ENCODE data around the gene ZSWIM4.

Gene ZSWIM4

DNA sequence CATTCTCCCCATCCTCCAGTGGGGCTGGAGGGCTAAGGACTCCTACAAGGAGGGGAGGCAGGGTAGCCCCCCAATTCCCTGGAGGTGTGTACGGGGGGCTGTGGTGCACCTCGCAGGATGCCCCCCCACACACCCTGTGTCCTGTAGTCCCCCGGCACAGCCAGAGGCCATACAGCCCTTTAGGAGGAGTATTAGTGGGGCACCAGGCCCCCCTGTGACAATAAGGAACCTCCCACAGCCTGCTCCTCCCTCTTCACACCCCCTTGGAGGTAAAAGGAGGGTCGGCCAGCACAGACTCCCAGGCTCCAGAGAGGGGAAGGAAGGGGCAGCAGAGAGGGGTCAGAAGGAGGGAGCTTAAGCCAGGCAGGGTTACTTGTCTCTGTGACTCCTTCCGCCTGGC is 81.6 kb downstream of the ZSWIM4 start, which contains the start of gene NANOS3:
Gene NANOS3 (plus strand): TSS at position 301 of the 400 bp plus-strand sequence. CDS start 115 bp downstream, outside the sequence.
- DNase-seq: no peak

DNA sequence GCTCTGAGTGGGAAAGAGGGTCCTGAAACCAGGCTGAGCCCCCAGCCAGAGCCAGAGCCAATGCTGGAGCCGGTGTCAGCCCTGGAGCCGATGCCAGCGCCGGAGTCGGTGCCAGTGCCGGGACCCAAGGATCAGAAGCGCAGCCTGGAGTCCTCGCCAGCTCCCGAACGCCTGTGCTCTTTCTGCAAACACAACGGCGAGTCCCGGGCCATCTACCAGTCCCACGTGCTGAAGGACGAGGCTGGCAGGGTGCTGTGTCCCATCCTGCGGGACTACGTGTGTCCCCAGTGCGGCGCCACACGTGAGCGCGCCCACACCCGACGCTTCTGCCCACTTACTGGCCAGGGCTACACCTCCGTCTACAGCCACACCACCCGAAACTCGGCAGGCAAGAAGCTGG is 82.1 kb downstream of the ZSWIM4 start:
- DNase-seq: no peak

DNA sequence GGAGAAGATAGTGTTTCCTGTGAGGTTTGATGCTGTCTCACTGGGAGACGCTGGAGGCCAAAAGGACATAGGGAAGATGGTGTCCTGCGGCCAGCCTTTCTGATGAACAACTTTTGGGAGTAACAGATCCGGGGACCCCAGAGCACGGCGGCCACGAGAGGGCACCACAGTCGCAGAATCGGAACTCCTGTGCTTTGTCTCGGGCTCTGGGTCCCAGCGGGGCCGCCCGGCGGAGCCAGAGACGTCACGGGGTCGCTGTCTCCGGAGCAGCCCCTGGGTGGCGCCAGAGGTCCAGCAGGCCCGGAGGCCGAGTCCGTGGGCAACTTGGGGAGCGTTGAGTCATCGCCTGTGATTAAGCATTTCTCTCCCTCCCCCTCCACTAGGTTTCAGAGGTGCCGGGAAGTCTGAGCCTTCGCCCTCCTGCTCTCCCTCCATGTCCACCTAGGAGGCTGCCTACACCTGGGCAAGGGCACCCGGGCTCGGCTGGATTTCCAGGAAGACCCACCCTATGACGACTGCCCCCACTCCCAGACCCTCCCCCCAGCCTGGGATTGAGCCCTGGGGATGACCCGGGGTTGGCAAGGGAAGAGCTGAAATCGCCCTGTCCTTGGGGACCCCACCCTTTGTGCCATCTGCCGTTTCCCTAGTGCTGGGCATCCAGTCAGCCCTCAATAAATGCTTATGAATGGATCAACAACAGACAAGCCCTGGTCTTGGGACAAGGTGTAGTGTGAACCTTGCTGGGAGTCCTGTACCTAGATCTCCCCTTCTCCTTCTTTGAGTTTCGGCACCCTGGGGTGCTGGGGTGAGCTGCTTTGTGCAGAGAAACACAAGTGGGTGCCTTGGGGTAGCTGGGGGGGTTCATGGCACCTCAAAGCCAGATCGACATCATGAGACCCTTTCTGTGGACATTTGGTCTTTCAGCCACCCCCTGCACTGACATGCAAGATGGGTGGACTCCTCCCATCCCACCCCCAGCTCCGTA is 85.1 kb downstream of the ZSWIM4 start:
- DNase-seq: peak; percentile 94 to 97 (median 96)

DNA sequence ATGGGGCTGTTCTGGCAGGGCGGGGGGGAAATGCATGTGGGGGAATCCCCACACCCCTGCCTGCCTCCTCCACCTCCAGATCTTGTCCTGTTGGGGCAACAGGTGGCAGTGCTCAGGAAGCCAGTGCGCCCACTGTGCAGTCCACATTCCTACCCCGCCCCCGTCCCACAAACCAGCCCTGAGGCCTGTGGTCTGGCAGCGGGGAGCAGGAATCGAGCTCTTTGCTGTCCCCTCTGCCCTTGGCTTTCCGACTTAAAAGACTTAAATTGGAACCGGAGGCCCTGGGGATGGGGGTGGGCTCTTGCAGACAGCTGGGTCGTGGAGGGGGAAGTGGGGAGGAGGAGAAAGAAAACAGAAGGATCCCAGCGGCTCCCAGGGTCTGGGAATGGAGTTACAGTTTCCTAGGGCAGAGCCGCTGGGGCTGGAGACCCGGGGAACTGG is 86.0 kb downstream of the ZSWIM4 start:
- peak in 2 of 5 donors; percentile 19 to 36 for DNase-seq

All from T-helper 1 cell (primary cell).